ENCODE measurements around the gene IFI35. TPM values are rescaled to one million over a fixed set of nuclear protein-coding genes. Genes with fewer than 3 reads are reported as not detected.
"Not testable (repeated sequence)": the region's sequence is repeated elsewhere in the genome, so short reads cannot be mapped to it uniquely, and the experiment has no call there.

IFI35 gene
- total RNA-seq, 2 experiments from 2014 or later = 43.9 to 50.5 TPM

DNA sequence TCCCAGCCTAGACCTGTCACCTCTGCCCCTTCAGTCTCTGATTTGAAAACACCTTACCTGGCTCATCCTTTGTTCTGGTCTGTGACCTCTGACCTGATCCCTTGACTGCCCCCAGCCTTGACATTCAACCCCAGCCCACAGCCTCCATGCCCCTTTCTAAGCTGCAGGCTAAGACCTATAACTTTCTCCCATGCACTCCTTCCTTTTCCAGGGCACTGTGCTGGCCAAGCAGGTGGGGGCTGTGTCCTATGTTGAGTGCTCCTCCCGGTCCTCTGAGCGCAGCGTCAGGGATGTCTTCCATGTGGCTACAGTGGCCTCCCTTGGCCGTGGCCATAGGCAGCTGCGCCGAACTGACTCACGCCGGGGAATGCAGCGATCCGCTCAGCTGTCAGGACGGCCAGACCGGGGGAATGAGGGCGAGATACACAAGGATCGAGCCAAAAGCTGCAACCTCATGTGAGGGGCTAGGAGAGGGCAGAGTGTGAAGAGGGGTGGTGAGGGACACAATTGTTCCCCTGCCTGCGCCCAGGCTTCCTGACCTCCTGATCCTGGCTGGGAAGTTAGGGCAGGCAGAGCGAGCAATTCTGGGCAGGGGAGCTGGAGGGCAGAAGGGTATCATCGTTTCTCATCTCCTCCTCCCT lies 21.8 kb downstream of the IFI35 start:
- no peak overlapping the region for H3K27ac Mint-ChIP-seq
- no peaks in the 10 kb centered on the region for H3K36me3 Mint-ChIP-seq (ENCODE audit: low read depth)
- H3K9me3 Mint-ChIP-seq = no peaks in the 10 kb centered on the region
- H3K4me3 Mint-ChIP-seq = no peak overlapping the region
- intact Hi-C loops (cut with micrococcal nuclease) = no loop called here
- H3K27me3 Mint-ChIP-seq (ENCODE audit: low read depth) = no peaks in the 10 kb centered on the region
- CTCF ChIA-PET = no interaction called here
- H3K4me1 Mint-ChIP-seq (ENCODE audit: low read depth) = peaks cover 9% of the 10 kb centered on the region
- DNase-seq = no peak

DNA sequence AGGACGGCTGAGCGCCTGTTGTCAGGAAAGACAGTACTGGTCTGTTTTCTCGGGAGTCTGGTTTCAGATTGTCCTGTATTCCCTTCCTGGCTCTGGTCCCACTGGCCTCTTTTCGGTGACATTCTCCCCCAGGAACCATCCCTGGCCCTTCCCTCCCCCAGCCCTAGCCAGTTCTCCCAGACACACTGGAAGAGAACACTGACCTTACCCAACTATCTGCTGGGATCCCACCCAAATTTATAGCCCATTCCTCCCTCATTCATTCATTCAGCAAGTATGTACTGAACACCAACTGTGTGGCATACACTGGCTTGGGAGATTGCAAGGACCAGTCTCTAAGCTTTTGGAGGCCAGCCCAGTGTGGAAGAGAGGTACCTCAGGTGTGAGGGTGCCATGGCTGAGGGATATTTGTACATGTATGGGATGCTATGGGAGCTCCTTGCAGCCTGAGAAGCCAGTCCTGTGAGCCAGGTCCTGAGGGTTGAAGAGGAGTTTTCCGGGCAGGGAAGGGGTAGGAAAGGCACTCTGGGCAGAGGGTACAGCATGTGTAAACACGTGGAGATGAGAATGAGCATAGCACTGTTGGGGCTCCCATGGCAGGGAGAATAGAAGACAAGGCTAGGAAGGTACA lies 23.7 kb downstream of the IFI35 start:
- CTCF ChIA-PET = interaction anchor here (0.7 kb wide), 1 partner anchor 45 kb away, joined by 3 read pairs; no protein-coding TSS in a partner anchor
- H3K27ac Mint-ChIP-seq = no peak overlapping the region
- no peaks in the 10 kb centered on the region for H3K36me3 Mint-ChIP-seq (ENCODE audit: low read depth)
- H3K9me3 Mint-ChIP-seq = no peaks in the 10 kb centered on the region
- H3K27me3 Mint-ChIP-seq (ENCODE audit: low read depth) = no peaks in the 10 kb centered on the region
- no peak for DNase-seq
- no peaks in the 10 kb centered on the region for H3K4me1 Mint-ChIP-seq (ENCODE audit: low read depth)
- no peak overlapping the region for H3K4me3 Mint-ChIP-seq
- intact Hi-C loops (cut with micrococcal nuclease) = no loop called here

DNA sequence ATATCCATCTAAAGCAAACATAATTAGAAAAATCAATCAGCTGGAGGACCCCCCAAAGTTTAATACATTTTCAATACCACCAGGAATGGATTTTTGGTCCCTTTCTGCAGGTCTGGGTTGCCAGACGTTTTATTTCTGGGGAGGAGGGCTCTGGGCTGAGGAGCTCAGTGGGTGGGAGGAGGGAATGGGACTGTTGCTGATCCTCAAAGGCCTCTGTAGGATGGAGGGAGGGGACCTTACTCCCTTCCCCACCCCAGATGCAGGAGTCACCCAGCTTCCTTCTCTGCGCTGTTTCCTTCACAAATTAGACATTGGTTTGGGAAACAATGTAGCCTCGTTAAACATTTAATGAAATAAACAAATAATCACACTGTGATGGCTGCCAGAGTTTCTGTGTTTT lies 25.1 kb downstream of the IFI35 start:
- no peaks in the 10 kb centered on the region for H3K27me3 Mint-ChIP-seq (ENCODE audit: low read depth)
- no peak for DNase-seq
- H3K36me3 Mint-ChIP-seq (ENCODE audit: low read depth) = no peaks in the 10 kb centered on the region
- no peaks in the 10 kb centered on the region for H3K4me1 Mint-ChIP-seq (ENCODE audit: low read depth)
- no peak overlapping the region for H3K27ac Mint-ChIP-seq
- CTCF ChIA-PET = interaction anchor here (0.9 kb wide), 1 partner anchor 10 kb away, joined by 3 read pairs; no protein-coding TSS in a partner anchor
- H3K9me3 Mint-ChIP-seq = no peaks in the 10 kb centered on the region
- H3K4me3 Mint-ChIP-seq = no peak overlapping the region
- intact Hi-C loops (cut with micrococcal nuclease) = no loop called here

DNA sequence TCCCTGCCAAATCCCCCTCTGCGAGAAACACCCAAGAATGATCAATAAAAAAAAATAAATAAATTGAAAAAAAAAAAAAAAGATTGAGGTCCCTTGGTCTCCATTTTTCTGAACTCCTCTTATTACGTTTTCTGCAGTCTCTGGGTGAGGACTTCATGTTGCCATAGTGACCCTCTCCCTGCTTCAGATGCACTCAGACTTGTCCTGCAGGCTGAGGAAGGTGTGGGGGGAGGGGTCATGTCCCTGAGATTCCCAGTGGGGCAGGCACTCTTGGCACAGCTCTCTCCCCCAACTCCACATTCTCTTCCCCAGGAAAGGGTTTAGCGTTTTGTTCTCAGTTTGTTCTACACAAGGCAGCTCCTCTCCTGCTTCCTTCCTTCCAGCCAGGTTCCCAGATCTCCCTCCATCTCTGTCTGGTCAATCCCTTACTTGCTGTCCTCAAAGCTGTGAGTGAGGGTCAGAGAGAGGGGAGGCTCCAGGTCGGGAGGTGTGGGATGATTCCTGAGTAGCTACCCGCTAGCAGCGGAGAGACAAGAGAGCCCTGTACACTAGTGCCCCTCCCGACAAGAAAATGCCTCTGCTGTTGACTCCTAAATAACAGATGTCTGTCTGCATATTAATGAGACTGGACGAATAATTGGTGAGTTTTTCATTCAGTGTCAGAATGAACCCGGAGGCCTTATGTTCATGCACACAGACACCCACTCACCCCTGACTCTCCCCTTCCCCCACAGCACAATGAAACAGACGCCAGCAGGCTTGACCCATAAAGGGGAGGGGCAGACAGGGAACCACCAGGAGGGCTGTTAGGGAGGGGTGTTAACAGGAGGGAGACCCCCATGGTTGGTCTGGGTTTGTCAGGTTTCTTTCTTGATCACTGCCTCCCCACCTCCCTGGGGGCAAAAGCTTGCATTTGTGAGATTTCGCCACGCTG lies 27.6 kb downstream of the IFI35 start:
- no peak overlapping the region for H3K4me3 Mint-ChIP-seq
- CTCF ChIA-PET = no interaction called here
- H3K4me1 Mint-ChIP-seq (ENCODE audit: low read depth) = no peaks in the 10 kb centered on the region
- DNase-seq = no peak
- H3K27ac Mint-ChIP-seq = no peak overlapping the region
- intact Hi-C loops (cut with micrococcal nuclease) = no loop called here
- H3K9me3 Mint-ChIP-seq = no peaks in the 10 kb centered on the region
- no peaks in the 10 kb centered on the region for H3K27me3 Mint-ChIP-seq (ENCODE audit: low read depth)
- H3K36me3 Mint-ChIP-seq (ENCODE audit: low read depth) = no peaks in the 10 kb centered on the region

DNA sequence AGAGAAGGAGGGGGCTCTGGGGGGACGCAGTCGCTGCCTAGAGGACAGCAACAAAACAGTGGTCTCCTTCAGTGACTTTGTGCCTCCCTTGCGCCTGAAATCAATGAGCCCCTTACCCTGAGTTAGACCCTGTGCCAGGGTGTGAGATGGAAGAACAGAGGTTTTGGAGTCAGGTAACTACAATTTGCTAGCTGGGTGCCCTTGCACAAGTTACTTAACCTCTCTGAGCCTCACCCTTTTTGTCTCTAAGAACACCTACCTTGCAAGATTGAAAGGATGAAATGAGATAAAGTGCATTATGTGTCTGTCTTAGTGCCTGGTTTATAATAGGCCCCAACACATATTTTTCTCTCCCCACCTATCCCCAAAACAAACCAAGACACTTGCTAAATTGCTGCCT lies 28.3 kb downstream of the IFI35 start:
- Mint-ChIP-seq H3K27ac (no peak overlapping the region), H3K4me3 (no peak overlapping the region), H3K9me3 (no peaks in the 10 kb centered on the region), H3K27me3 (ENCODE audit: low read depth) (no peaks in the 10 kb centered on the region), H3K36me3 (ENCODE audit: low read depth) (no peaks in the 10 kb centered on the region), H3K4me1 (ENCODE audit: low read depth) (no peaks in the 10 kb centered on the region)
- CTCF ChIA-PET = no interaction called here
- no peak for DNase-seq
- intact Hi-C loops (cut with micrococcal nuclease) = no loop called here

DNA sequence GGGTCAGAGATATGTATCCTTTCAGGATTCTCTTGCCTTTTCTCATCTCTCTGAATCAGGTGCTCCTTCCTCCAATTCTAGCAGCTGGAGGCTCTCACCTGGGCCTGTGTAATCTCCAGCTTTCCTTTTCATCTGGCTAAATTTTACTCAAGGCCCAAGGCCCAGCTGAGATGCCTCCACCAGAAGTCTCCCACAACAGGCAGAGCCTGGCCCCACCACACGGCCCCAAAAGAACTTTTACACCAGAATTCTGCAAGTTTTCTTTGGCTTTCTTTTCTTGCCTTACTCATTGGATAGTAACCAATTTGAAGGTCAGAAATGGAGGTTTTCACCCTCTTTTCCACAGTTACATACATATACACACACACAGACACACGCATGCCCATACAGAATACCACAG lies 33.1 kb downstream of the IFI35 start:
- Mint-ChIP-seq H3K9me3 (no peaks in the 10 kb centered on the region), H3K27ac (no peak overlapping the region), H3K36me3 (ENCODE audit: low read depth) (peaks cover 12% of the 10 kb centered on the region), H3K4me3 (no peak overlapping the region), H3K27me3 (ENCODE audit: low read depth) (no peaks in the 10 kb centered on the region), H3K4me1 (ENCODE audit: low read depth) (no peaks in the 10 kb centered on the region)
- intact Hi-C loops (cut with micrococcal nuclease) = no loop called here
- DNase-seq = no peak
- CTCF ChIA-PET = no interaction called here

DNA sequence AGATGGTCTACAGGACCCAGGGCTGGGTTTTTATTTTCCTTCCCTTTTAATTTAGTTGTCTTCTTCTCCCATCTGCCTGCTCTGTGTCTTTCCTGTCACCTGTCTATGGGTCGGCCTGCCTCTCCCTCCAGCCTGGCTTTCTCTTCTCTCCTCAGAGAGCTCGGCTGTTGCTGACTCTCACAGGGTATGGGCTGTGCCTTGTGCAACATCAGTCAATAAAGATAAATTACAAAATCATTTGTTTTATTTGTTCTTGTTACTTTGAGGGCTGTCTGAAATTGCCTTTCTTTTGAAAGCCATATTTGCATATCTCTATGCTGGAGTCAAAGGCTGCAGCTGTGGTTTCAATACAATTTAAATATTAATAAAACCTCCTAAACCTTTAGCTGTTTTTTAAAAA lies 34.1 kb downstream of the IFI35 start:
- Mint-ChIP-seq H3K36me3 (ENCODE audit: low read depth) (peaks cover 15% of the 10 kb centered on the region), H3K27ac (no peak overlapping the region), H3K4me1 (ENCODE audit: low read depth) (no peaks in the 10 kb centered on the region), H3K9me3 (no peaks in the 10 kb centered on the region), H3K27me3 (ENCODE audit: low read depth) (no peaks in the 10 kb centered on the region), H3K4me3 (no peak overlapping the region)
- CTCF ChIA-PET = no interaction called here
- intact Hi-C loops (cut with micrococcal nuclease) = no loop called here
- no peak for DNase-seq

DNA sequence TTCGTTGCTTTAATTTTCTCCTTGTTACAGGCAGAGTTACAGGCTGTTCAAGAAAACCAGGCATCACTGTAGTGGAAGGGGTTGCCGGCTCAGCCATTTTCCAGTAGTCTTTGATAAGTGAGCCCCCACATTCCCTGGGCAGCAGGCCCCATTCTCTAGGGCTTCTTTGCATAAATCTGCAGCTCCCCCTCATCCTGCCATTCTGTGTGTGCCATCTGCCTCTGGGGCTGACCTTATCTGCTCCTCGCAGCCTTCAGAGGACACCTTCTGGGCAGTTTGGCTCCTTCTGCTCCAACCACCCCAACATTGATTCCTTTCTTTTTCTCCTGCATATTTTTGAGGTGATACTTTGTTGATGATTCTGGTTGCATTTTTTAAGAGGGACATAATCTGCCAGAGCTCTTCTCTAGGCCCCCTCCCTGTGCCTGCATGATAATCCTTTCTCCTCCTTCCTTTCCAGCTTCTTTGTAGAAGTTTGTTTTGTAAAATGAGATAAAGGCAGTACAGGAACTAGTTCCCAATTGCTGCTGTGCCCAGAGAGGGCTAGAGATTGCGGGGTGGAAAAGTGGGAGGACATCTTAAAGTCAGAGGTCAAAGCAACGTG lies 35.5 kb downstream of the IFI35 start:
- H3K27ac Mint-ChIP-seq = no peak overlapping the region
- H3K36me3 Mint-ChIP-seq (ENCODE audit: low read depth) = peaks cover 17% of the 10 kb centered on the region
- H3K4me1 Mint-ChIP-seq (ENCODE audit: low read depth) = no peaks in the 10 kb centered on the region
- CTCF ChIA-PET = interaction anchor here (0.9 kb wide), 1 partner anchor 10 kb away, joined by 3 read pairs; no protein-coding TSS in a partner anchor
- no peak for DNase-seq
- H3K4me3 Mint-ChIP-seq = no peak overlapping the region
- intact Hi-C loops (cut with micrococcal nuclease) = no loop called here
- H3K9me3 Mint-ChIP-seq = no peaks in the 10 kb centered on the region
- H3K27me3 Mint-ChIP-seq (ENCODE audit: low read depth) = no peaks in the 10 kb centered on the region

DNA sequence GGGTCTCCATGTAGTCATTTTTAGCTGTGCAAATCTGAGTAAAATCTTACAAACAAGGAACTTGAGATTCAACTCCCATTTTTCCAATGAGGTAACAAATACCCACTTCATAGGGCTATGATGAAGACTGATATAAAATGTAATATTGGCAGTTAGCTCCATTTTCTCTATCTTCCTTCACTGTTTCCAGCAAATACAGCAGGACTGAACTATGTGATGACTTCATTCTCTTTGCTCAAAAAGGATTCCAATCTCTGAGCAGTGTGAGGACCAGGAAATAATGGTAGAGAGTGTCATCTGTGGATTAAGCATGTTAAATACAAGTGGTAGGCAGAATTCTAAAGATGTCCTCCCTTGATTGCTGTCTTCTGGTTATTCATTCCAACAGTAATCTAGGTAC lies 36.7 kb downstream of the IFI35 start:
- Mint-ChIP-seq H3K4me3 (no peak overlapping the region), H3K27me3 (ENCODE audit: low read depth) (no peaks in the 10 kb centered on the region), H3K36me3 (ENCODE audit: low read depth) (peaks cover 21% of the 10 kb centered on the region), H3K9me3 (no peaks in the 10 kb centered on the region), H3K4me1 (ENCODE audit: low read depth) (no peaks in the 10 kb centered on the region), H3K27ac (no peak overlapping the region)
- DNase-seq = no peak
- intact Hi-C loops (cut with micrococcal nuclease) = no loop called here
- CTCF ChIA-PET = no interaction called here

DNA sequence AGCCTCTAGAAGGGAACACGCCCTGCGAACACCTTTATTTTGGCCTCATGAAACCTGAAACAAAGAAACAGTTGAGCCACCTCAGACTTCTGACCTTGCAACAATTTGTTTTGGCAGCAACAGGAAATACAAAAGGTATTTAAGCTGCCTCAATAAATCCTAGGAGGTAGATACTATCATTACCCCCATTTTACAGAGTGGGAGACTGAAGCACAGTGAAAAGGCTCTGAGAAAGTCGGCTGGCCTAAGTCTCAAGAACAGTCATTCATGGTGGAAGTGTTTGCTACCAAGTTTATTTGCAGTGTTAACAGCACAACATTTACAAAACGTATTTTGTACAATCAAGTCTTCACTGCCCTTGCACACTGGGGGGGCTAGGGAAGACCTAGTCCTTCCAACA lies 37.4 kb downstream of the IFI35 start:
- CTCF ChIA-PET = no interaction called here
- Mint-ChIP-seq H3K4me1 (ENCODE audit: low read depth) (no peaks in the 10 kb centered on the region), H3K9me3 (no peaks in the 10 kb centered on the region), H3K4me3 (no peak overlapping the region), H3K27me3 (ENCODE audit: low read depth) (no peaks in the 10 kb centered on the region), H3K27ac (no peak overlapping the region), H3K36me3 (ENCODE audit: low read depth) (peaks cover 28% of the 10 kb centered on the region)
- intact Hi-C loops (cut with micrococcal nuclease) = no loop called here
- no peak for DNase-seq

DNA sequence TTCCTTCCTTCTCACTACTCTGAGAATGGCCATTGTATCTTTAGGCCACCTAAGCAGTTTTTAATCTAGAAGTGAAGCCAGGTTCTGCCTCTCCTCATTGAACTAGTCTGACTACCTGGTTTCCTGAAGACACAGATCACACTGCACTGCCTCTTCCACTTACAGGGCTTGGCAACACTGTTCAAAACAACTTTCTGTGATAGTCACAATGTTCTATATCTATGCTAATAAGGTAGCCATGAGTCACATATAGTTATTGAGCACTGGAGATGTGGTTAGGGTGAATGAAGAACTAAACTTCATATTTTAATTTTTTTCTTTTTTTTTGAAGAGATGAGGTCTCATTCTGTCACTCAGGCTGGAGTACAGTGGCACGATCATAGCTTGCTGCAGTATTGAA lies 45.4 kb downstream of the IFI35 start:
- Mint-ChIP-seq H3K36me3 (ENCODE audit: low read depth) (peaks cover 65% of the 10 kb centered on the region), H3K9me3 (no peaks in the 10 kb centered on the region), H3K27me3 (ENCODE audit: low read depth) (no peaks in the 10 kb centered on the region), H3K27ac (no peak overlapping the region), H3K4me3 (no peak overlapping the region), H3K4me1 (ENCODE audit: low read depth) (no peaks in the 10 kb centered on the region)
- DNase-seq = no peak
- intact Hi-C loops (cut with micrococcal nuclease) = no loop called here
- CTCF ChIA-PET = no interaction called here

DNA sequence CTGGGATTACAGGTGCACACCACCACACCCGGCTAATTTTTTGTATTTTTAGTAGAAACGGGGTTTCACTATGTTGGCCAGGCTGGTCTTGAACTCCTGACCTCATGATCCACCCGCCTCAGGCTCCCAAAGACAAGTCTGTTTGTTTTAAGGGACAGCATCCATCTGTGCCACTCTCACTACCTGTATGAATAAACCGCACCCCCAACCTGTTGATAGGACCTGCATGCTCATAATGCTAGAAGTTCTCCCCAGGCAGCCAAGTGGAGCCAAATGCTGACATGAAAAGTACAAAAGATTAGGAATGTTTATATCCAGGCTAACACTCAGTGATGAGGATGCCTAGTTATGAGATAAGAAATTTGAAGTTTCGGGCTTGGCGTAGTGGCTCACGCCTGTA lies 46.4 kb downstream of the IFI35 start:
- intact Hi-C loops (cut with micrococcal nuclease); H3K27ac Mint-ChIP-seq; H3K4me3 Mint-ChIP-seq; CTCF ChIA-PET; H3K9me3 Mint-ChIP-seq; H3K4me1 Mint-ChIP-seq (ENCODE audit: low read depth); DNase-seq; H3K27me3 Mint-ChIP-seq (ENCODE audit: low read depth): not testable (repeated sequence)
- H3K36me3 Mint-ChIP-seq (ENCODE audit: low read depth) = peaks cover 62% of the 10 kb centered on the region

All from activated naive CD4-positive, alpha-beta T cell treated with anti-CD3 and anti-CD28 coated beads for 36 hours (primary cell).